Hypothalamus (tissue), 51 donors: Measurements from ENCODE around the gene DAAM2.

Experiments
- DNase-seq, 51 donors: peaks; one replicate each; lab custom pipeline; 2025; lab: John Stamatoyannopoulos, UW

DAAM2 gene

DNA sequence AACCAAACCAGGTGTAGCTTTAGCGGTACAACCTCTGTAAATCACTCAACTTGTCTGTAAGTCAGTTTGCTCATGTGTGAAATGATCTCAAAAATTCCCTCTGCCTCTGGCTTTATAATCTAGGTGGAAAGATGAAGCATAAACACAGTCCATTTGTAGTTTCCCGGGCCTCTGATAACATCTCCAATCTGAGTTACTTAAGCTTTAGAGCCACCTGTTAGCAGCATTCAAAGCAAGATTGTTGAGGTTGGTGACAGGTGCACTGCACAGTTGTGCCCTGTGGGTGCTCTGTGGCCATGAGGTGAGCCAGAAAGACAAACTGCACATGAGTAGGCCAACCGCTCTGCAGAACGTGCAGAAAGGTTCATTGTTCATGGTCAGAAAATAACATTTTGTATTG, 88.4 kb downstream of the DAAM2 start:
- DNase-seq = no peak

- DNase-seq = peak in 8 of 51 donors; percentile 6 to 36 (median 24)
Observed at GRCh38 chr6:39881851-39882530, 89.8 kb downstream of the DAAM2 start.

DNA sequence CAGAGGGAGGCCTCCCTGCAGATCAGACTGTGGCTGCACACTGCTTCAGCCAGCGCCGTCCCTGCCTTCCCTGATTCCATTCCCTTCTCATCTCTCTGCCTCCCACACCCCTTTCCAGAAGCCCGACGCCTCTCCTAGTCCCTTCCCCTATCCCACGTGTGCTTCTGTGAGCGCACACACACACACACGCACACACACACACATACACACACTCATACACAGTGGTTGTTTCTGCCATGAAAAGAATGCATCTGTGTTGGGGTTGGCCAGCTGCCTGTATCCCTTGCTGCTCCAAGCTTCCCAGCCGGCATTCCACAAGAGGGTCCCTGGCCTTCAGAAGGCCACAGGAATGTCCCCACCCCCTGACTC, 90.3 kb downstream of the DAAM2 start:
- DNase-seq = peak in 9 of 51 donors; percentile 9 to 46 (median 30)

DNA sequence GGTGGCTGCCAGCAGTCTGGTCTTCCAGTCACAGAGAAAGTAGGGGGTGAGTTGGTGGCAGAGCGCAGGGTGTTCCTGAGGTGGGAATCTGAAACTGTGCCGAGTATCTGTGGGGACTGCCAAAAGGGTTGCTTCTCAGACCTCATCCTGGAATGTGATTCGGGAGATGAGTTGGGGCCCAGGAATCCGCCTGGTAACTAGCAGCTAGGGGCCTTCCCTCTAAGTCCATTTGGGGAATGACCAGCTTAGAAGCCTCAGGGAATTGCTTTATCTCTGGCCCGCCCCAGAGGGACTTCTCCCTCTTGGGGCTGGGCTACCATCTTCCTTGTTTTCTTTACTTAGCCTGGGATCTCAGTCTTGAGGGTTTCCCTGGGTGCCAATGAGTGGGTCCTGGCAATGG, 92.5 kb downstream of the DAAM2 start:
- DNase-seq = no peak

GRCh38 chr6:39885691-39886090, 93.5 kb downstream of the DAAM2 start:
- no peak for DNase-seq

- DNase-seq = no peak
Observed at GRCh38 chr6:39886871-39887270, 94.7 kb downstream of the DAAM2 start.

DNA sequence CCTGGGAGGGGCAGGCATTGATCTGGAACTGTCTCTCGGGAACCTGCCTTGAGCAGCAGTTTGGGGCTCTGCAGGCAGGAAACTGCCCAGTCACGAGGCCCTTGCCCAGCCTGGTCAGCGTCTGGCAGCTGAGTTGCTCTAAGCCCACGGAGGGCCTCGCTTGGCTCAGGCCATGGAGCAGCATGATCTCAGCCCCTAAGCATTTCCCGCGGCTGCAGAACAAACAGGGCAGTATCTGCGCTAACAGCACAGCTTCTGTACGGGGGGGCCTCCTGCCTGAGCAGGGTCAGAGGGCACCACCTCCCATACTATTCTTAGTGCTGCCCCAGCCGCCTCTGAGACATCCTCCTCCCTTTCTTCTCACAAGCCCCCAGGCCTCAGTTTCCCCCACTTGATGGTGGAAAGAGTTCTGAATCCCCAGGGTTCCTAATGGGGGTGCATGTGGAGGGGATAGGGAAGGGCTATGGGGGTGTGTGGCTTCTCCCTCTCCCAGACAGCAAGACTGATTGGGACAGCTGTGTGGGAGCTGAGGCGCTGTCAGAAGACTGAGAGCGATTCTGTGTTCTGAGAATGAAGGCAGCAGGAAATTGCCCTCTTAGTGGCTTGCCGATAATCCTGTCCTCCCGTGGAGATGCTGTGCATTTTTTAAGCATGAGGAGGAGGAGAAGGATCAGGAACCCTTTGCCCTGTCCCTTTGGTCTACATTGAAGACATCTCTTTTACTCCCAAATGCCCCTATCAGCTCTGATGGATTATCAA, 95.7 kb downstream of the DAAM2 start:
- peak in 46 of 51 donors; percentile 15 to 91 (median 69) for DNase-seq

DNA sequence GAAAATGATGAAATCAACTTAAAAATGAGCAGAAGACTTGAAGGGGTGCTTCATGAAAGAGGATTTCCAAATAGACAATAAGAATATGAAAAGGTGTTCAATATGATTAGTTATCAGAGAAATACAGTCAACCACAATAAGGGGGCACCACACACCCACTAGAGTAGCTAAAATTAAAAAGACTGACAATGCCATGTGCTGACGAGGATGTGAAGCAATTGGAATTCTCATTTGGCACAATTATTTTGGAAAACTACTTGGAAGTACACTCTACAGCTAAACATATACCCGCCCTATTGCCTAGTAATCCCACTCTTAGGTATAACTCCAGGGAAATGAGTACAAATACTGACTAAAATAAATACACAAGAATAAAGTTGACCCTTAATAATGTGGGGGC, 97.1 kb downstream of the DAAM2 start:
- no peak for DNase-seq

- DNase-seq = no peak
Observed at GRCh38 chr6:39891353-39891752, 99.2 kb downstream of the DAAM2 start.

DNA sequence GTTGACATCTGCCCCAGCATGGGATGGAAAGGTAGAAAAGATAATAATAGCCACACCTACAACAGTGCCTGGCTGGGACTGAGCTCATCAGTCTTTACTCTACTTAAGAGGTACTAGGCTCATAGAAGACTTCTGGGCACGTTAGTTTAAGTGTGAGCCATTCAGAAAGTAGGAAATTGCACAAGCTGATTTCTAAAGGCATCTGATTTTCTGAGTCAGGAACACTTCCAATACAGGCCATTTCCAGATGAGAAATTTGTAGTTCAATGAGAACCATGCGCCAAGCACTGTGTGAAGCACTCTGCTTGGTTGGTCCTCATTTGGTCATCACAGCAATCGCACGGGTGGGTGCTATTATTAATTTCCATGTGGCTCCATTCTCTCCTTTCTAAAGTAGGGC, 99.8 kb downstream of the DAAM2 start:
- DNase-seq = no peak

DNA sequence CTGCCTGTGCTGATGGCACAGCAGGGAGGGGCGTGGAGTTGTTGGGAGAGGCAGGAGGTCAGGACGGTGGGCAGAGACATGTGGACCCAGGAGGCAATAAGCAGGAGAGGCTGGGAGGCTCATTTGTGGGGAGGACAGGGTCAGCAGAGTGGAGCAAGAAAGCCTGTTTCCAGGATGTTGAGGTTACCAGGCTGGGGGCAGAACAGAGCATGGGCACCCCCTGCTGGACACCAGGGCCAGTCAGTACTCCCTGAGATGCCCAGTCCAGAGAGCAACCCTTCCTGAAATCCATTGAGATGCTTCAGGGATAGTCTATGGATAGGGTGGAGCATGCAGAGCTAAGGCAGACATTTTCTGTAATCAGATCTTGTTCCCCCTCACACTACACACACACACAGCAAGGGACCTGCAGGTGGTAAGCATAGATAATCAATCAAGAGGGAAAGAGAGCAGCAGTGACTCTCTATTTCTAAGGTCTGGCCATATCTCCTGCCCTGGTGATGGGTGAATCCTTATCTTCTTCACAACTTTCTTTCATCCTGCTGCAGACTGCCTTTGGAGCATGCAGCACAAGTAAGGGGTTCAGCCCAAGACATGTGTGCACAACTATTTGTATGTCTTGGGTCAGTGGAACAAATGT, 100.4 kb downstream of the DAAM2 start:
- peak in 43 of 51 donors; percentile 8 to 82 (median 46) for DNase-seq

- peak in 1 of 51 donors; percentile 6 for DNase-seq
Observed at GRCh38 chr6:39893286-39893685, 101.1 kb downstream of the DAAM2 start.

GRCh38 chr6:39896701-39897100, 104.5 kb downstream of the DAAM2 start:
- DNase-seq = no peak

GRCh38 chr6:39897698-39898097, 105.5 kb downstream of the DAAM2 start:
- DNase-seq = no peak

GRCh38 chr6:39898625-39899024, 106.4 kb downstream of the DAAM2 start:
- DNase-seq = no peak

GRCh38 chr6:39899554-39900295, 107.5 kb downstream of the DAAM2 start:
- DNase-seq = no peak

DNA sequence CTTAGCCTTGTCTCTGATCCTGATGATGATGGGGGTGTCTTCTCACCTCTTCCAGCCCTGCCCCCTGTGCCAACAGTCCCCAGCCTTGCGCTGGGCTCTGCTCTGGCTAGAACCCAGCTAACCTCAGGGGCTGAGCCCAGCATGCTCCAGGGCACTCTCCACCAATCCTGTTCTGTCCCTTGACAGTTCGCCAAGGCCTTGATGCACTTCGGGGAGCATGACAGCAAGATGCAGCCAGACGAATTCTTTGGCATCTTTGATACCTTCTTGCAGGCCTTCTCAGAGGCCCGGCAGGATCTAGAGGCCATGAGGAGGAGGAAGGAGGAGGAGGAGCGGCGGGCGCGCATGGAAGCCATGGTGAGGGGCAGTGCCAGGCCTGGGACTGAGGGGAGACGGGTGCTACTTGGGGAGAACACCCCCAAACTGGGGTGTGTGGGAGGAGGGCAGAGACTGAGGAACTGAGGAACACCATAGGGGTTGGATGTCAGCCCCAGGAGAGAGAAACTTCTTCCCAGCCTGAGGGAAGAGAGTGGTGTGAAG, 109.0 kb downstream of the DAAM2 start:
- DNase-seq = no peak

GRCh38 chr6:39901670-39902069, 109.5 kb downstream of the DAAM2 start:
- no peak for DNase-seq

GRCh38 chr6:39902136-39902535, 110.0 kb downstream of the DAAM2 start:
- no peak for DNase-seq

GRCh38 chr6:39902786-39903465, 110.8 kb downstream of the DAAM2 start:
- DNase-seq = no peak
